ENCODE measurements around the gene GPSM3. TPM values are rescaled to one million over a fixed set of nuclear protein-coding genes. Genes with fewer than 3 reads are reported as not detected.
A peak's percentile ranks its signal among the peaks of the same experiment; 100 is the strongest.

The GPSM3 gene
- total RNA-seq, 1 experiment from 2014 or later = 2.0 TPM

GRCh38 chr6:32198866-32199265 lies 6.4 kb upstream of the GPSM3 start:
- DNase-seq (ENCODE audit: low read depth, low spot score) (no peak), ATAC-seq (no peak)
- no peaks in the 10 kb centered on the region for H3K9me3 ChIP-seq (ENCODE audit: control insufficient read depth, insufficient read depth, low read depth, low read length)
- in situ Hi-C loops (cut with HindIII; ENCODE audit: low pct_unique_long_range_greater_than_20kb, low sequenced_read_pairs) (no loop called here), intact Hi-C loops (cut with micrococcal nuclease; ENCODE audit: unreplicated experiment) (loop anchor here (10.0 kb wide), 1 partner anchor 84 kb away; no protein-coding TSS in a partner anchor)
- no peak overlapping the region for H3K27ac ChIP-seq (ENCODE audit: low read length)
- H3K4me1 ChIP-seq (ENCODE audit: control insufficient read depth, insufficient read depth, low read length) = peaks cover 16% of the 10 kb centered on the region
- no peak overlapping the region for H3K4me3 ChIP-seq (ENCODE audit: low read depth in 2 of 2, low read length in 2 of 2)
- H3K27me3 ChIP-seq (ENCODE audit: control insufficient read depth, insufficient read depth, low read length) = no peaks in the 10 kb centered on the region
- TF ChIP-seq REST (IDR thresholded peaks at IDR 0.05; ENCODE audit: insufficient read depth in 1 of 2, low read depth in 2 of 2, low read length in 1 of 2) = no peak
- no peak for TF ChIP-seq SIN3A (IDR thresholded peaks at IDR 0.05; ENCODE audit: borderline replicate concordance, insufficient read depth, low read depth, low read length)
- no peak for TF ChIP-seq POLR2AphosphoS5 (IDR thresholded peaks at IDR 0.05; ENCODE audit: low read depth, low read length)
- BruUV-seq (replicated peaks) = no TSS peak
- ChIA-PET POLR2A (no interaction called here), CTCF (no interaction called here)
- no peaks in the 10 kb centered on the region for H3K36me3 ChIP-seq (ENCODE audit: control insufficient read depth, insufficient read depth, low read length)

- intact Hi-C loops (cut with micrococcal nuclease; ENCODE audit: unreplicated experiment) = loop anchor here (10.0 kb wide), 1 partner anchor 84 kb away; no protein-coding TSS in a partner anchor
- Histone ChIP-seq H3K36me3 (ENCODE audit: control insufficient read depth, insufficient read depth, low read length) (no peaks in the 10 kb centered on the region), H3K27ac (ENCODE audit: low read length) (peak overlapping the region; percentile 20; the same call in 1 of the 2 replicates), H3K9me3 (ENCODE audit: control insufficient read depth, insufficient read depth, low read depth, low read length) (no peaks in the 10 kb centered on the region), H3K27me3 (ENCODE audit: control insufficient read depth, insufficient read depth, low read length) (no peaks in the 10 kb centered on the region), H3K4me3 (ENCODE audit: low read depth in 2 of 2, low read length in 2 of 2) (no peak overlapping the region), H3K4me1 (ENCODE audit: control insufficient read depth, insufficient read depth, low read length) (peaks cover 16% of the 10 kb centered on the region)
- TF ChIP-seq REST (IDR thresholded peaks at IDR 0.05; ENCODE audit: insufficient read depth in 1 of 2, low read depth in 2 of 2, low read length in 1 of 2) = no peak
- TF ChIP-seq CTCF (IDR thresholded peaks at IDR 0.05) = no peak
- TF ChIP-seq POLR2AphosphoS5 (IDR thresholded peaks at IDR 0.05; ENCODE audit: low read depth, low read length) = no peak
- TF ChIP-seq SIN3A (IDR thresholded peaks at IDR 0.05; ENCODE audit: borderline replicate concordance, insufficient read depth, low read depth, low read length) = no peak
- no peak for TF ChIP-seq TCF7L2 (IDR thresholded peaks at IDR 0.05; ENCODE audit: low read depth, low read length)
- in situ Hi-C loops (cut with HindIII; ENCODE audit: low pct_unique_long_range_greater_than_20kb, low sequenced_read_pairs) = no loop called here
- DNase-seq (ENCODE audit: low read depth, low spot score) (no peak), ATAC-seq (no peak)
- CTCF ChIA-PET = interaction anchor here (0.6 kb wide), 1 partner anchor 822 kb away, joined by 3 read pairs; no protein-coding TSS in a partner anchor
- no TSS peak for BruUV-seq (replicated peaks)
- POLR2A ChIA-PET = no interaction called here
These were observed 5.9 kb upstream of the GPSM3 start for GRCh38 chr6:32198345-32198696.

Measured in Panc1 (cell line).